ENCODE results near the gene ASIP. TPM values are rescaled to one million over a fixed set of nuclear protein-coding genes. Genes with fewer than 3 reads are reported as not detected.

The ASIP gene
- total and polyA plus RNA-seq, 2 of the 13 experiments (the other 11 are each of a cell fraction or from before 2014, with no cell fraction given) = not detected

GRCh38 chr20:34312544-34313217 is 71.5 kb downstream of the ASIP start (continued):
- TF ChIP-seq, protein P1, sequence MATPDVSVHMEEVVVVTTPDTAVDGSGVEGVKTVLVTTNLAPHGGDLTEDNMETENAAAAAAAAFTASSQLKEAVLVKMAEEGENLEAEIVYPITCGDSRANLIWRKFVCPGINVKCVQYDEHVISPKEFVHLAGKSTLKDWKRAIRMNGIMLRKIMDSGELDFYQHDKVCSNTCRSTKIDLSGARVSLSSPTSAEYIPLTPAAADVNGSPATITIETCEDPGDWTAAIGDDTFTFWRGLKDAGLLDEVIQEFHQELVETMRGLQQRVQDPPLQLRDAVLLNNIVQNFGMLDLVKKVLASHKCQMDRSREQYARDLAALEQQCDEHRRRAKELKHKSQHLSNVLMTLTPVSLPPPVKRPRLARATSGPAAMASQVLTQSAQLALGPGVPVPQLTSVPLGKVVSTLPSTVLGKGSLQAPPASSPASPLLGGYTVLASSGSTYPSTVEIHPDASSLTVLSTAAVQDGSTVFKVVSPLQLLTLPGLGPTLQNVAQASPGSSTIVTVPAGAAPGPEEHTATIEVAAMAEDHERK (CRISPR knock-in tag; IDR thresholded peaks at IDR 0.05; ENCODE audit: low read depth) = no peak
- TF ChIP-seq POLR2G (IDR thresholded peaks at IDR 0.05; ENCODE audit: low read depth, low read length) (no peak), ZFP36 (IDR thresholded peaks at IDR 0.05; ENCODE audit: borderline replicate concordance, low read depth, low read length, partially characterized antibody) (no peak), KDM3A (CRISPR knock-in tag; IDR thresholded peaks at IDR 0.05; ENCODE audit: low read depth) (peak; percentile 99), ZNF180 (CRISPR knock-in tag; IDR thresholded peaks at IDR 0.05; ENCODE audit: borderline replicate concordance, low read depth) (no peak), CHD2 (IDR thresholded peaks at IDR 0.05; ENCODE audit: low read depth, low read length) (no peak), SALL1 (CRISPR knock-in tag; IDR thresholded peaks at IDR 0.05) (peak; percentile 98), U2AF1 (optimal IDR thresholded peaks at IDR 0.05; ENCODE audit: low read depth, low read length) (peak; percentile 82), HOXD1 (CRISPR knock-in tag; IDR thresholded peaks at IDR 0.05) (no peak), ZFAT (CRISPR knock-in tag; conservative IDR thresholded peaks at IDR 0.05) (no peak), SIN3B (IDR thresholded peaks at IDR 0.05; ENCODE audit: low read length) (peak; percentile 83), EHMT2 (IDR thresholded peaks at IDR 0.05; ENCODE audit: borderline replicate concordance, low read depth, low read length) (peak; percentile 54; the same call in 1 of the 2 replicates), TRIM22 (IDR thresholded peaks at IDR 0.05) (no peak), MXI1 (IDR thresholded peaks at IDR 0.05; ENCODE audit: borderline replicate concordance, low read depth, low read length) (peak; percentile 78; the same call in 1 of the 3 replicates), SIX4 (CRISPR knock-in tag; IDR thresholded peaks at IDR 0.05) (0 out of 2 replicates have a peak, but pooled peaks have one; percentile 22), DR1 (CRISPR knock-in tag; IDR thresholded peaks at IDR 0.05) (no peak; the same call in 1 of the 2 replicates), SRSF1 (optimal IDR thresholded peaks at IDR 0.05; ENCODE audit: low read depth, low read length) (no peak), ZNF644 (CRISPR knock-in tag; IDR thresholded peaks at IDR 0.05; ENCODE audit: low read depth) (no peak; the same call in 1 of the 2 replicates), ZNF879 (CRISPR knock-in tag; IDR thresholded peaks at IDR 0.05) (no peak)
- TF ChIP-seq, protein P2, sequence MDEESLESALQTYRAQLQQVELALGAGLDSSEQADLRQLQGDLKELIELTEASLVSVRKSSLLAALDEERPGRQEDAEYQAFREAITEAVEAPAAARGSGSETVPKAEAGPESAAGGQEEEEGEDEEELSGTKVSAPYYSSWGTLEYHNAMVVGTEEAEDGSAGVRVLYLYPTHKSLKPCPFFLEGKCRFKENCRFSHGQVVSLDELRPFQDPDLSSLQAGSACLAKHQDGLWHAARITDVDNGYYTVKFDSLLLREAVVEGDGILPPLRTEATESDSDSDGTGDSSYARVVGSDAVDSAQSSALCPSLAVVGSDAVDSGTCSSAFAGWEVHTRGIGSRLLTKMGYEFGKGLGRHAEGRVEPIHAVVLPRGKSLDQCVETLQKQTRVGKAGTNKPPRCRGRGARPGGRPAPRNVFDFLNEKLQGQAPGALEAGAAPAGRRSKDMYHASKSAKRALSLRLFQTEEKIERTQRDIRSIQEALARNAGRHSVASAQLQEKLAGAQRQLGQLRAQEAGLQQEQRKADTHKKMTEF (CRISPR knock-in tag; IDR thresholded peaks at IDR 0.05) = peak; percentile 94
- TF ChIP-seq, protein P3, sequence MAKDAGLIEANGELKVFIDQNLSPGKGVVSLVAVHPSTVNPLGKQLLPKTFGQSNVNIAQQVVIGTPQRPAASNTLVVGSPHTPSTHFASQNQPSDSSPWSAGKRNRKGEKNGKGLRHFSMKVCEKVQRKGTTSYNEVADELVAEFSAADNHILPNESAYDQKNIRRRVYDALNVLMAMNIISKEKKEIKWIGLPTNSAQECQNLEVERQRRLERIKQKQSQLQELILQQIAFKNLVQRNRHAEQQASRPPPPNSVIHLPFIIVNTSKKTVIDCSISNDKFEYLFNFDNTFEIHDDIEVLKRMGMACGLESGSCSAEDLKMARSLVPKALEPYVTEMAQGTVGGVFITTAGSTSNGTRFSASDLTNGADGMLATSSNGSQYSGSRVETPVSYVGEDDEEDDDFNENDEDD (CRISPR knock-in tag; IDR thresholded peaks at IDR 0.05; ENCODE audit: borderline replicate concordance) = 0 out of 2 replicates have a peak, but pooled peaks have one; percentile 40

Measured in HepG2 (cell line).